CD1c-positive myeloid dendritic cell (primary cell): ENCODE data around the gene MCC.

Experiments used
- DNase-seq: peaks from one replicate; pipeline ENCODE4 v3.0.0-alpha.2; 2016; ENCODE audit errors: extremely low spot score

The MCC gene

DNA sequence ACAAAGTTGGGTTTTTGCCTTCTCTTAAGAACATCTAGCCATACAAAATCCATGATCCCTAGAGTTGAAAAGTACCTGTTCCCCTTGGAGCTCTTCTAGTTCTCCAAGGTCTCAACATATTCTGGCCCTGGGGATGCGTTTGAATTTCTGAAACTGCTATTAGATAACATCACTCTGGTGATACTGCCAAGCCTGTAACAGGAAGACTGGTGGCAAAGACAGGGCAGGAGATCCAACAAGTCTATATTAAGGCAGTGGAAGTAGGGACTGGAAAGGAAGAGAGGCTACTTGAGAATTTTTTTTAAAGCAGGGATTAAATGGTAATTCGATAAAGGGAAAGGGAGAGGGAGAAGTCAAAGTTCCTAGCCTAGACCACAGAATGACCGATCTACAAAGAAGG is 264.9 kb downstream of the MCC start:
- DNase-seq = no peak

DNA sequence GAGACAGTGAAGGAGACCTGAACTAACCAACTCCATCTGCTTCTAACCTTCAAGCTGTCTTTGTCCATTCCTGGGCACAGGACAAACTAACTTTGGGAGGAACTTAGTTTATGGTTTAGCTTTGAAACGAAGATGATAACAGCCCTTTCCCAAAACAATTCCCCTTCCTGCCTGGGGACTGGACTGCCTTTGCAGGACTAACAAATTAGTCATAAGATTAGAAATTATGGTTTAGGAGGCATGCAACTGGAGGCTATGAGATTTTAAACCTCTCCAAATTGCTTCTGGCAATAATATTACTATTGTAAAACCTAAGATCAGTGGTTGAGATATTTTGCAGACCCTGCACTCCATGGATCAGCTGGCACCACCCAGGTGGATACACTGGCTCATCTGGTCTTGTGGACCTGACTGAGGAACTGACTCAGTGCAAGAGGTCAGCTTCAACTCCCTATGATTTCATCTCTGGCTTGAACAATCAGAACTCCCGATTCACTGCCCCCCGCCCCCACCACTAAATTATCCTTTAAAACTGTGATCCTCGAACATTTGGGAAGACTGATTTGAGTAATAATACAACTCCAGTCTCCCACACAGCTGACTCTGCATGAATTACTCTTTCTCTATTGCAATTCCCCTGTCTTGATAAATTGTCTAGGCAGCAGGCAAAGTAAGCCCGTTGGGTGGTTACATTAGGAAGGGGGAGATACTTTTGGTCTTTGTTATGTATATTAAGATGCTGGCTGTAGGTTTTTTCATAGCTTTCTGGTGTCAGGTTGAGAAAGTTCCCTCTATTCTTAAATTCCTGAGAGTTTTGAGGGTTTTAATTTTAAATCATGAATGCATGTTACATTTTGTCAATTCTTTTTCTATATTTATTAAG is 266.7 kb downstream of the MCC start:
- no peak for DNase-seq

DNA sequence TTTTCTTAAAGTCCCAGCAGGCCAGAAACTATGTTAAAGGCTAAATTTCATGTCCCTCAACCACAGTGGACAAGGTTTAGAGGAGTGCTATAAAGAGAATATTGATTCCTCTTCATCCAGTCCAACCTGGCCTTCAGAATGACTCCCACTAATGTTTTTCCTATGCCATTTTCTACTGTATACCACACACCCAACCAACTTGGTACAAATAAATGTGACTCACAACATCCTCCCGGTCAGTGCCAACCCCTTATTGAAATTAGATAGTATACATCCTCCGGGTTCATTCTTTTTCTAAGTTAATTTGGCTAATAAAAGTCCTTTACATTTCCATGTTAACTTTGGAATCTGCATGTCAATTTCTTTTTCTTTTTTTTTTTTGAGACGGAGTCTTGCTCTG is 268.6 kb downstream of the MCC start:
- DNase-seq = no peak

DNA sequence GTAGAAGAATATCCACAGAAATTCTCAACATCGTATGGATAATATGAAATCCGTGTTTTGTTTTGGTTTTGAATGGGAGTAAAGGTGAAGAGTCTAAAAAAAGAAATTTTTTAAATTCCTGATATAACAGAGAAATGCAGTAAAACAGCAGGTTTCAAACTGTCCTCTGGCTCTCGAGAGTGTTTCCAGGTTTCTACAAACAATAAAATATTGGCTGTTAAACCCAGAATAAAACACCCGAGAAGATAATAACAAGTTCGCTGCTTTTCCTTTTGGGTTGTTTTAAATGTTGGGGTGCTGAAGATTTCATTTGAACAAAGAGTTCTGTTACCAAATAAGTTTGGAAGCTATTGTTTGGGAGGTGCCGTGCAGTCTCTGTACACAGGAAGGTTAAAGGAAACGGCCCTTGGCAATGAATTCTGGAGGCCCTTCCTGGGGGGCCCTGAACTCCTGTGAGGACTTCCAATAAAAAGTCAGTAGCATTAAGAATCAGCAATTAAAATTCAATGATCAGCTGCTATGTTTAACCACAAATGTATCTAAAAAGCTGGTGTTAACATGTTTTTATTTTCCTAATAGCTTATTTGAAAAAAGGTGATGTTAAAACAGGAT is 269.2 kb downstream of the MCC start:
- DNase-seq = no peak

DNA sequence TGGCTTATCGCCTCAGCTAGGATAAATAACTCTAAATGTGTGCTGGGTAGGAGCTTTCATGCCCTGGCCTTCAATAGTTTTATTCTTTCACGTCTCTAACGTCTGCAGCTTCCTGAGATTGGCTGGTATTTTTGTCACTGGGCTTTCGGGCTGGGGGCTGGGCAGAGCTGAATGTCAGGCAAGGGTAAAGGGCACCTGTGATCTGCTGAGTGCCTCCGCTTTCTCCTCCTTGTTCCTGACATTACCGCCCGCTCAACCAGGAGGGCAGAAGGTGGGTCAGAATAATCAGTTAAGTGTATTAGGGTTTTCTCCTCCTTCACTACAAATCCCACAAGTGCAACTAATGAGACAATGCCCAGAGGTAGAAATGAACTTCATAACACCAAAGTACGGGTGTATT is 270.1 kb downstream of the MCC start:
- no peak for DNase-seq

DNA sequence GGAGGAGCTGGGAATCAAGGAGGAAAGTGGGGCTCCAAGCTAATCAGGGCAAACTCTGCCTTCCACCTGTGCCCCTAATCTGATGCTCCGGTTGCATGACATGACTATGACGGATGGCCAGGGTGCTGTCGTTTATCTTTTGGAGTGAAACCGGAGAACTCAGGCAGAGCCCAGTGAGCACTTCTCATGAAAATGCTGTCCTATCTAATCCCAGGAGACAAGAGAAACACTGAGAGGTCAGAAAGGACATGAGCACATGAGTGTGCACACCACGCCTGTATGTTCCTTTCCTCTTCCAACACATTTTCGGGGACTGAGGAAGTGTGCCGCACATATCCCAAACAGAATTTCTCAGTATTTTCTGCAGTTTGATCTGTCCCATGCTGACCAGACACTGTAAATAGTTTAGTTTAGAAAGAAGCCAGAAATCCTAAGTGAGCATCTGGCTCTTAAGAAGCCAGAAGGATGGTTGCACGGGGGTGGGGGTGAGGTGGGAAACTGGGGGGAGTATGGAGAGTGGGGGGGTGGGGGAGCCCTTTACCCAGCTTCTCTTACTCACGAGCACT is 270.6 kb downstream of the MCC start:
- no peak for DNase-seq

DNA sequence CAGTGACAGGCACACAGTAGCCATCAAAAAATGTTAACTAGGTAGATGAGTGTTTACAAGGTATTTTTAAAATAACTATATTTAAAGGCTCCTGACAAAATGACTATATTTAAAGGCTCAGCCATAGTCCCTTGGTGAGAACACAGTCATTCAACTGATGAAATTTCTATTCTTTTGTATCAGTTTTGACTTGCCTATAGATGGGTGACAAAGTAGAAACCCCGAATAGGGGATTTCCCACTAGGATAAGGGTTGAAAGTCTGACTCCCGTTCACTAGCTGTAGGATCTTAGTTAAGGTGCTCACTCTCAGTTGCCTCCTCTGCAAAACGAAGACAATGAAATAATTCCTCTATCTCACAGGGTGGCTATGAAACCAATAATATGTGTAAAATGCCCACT is 271.7 kb downstream of the MCC start:
- DNase-seq = no peak

DNA sequence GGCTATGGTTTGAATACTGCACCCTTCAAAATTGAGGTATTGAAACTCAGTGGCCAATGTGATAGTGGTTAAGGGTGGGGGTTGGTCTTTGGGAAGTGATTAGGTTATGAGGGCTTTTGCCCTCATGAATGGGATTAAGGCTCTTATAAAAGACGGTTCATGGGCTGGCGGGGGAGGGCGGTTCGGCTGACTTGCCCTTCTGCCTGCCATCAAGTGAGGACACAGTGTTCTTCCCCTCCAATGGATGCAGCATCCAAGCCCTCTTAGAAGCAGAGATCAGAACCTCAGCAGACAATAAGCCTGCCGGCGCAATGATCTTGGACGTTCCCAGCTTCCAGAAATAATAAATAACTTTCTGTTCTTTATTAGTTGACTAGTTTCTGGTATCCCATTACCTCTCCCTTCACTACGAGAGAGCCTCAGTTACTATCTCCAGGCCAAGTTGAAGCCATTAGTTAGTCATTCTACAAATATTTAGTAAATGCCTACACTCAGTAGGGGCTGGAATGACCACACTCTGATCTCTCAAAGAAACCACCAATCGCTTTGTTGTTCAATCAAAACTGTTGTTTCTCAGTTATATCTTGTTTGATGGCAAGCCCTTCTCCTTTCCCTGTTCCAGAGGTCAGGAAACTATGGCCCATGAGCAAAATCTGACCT is 272.7 kb downstream of the MCC start:
- no peak for DNase-seq

DNA sequence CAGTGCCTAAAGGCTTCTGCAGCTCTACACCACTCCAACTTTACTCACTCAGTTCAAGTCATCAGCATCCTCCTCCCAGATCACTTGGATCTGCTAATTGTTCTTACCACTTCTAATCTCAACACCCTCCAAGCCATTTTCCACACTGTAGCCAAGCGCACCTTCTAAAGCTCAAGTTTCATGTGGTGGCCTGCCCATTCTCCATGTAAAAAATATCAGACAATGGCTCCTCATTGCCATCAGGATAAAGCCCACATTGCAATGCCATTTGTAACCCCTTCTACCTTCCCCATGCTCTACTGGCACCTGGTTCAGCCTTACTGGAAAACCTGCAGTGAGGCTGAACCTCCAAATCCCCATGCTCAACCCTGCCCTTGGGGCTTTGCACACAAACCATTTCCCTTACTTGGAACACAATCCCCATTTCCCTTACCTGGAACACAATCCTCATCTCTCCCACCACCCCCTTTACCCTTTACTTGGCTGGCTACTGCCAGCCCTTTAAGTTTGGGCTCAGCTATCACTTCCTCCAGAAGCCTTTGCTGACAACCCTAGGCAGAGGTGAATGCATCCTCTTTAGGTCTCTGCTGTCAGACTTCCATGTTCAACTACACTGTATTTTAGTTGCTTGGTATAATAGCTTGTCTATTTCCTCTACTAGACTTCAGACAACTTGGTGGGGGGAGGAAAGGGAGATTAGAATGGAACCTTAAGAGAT is 273.5 kb downstream of the MCC start:
- no peak for DNase-seq

DNA sequence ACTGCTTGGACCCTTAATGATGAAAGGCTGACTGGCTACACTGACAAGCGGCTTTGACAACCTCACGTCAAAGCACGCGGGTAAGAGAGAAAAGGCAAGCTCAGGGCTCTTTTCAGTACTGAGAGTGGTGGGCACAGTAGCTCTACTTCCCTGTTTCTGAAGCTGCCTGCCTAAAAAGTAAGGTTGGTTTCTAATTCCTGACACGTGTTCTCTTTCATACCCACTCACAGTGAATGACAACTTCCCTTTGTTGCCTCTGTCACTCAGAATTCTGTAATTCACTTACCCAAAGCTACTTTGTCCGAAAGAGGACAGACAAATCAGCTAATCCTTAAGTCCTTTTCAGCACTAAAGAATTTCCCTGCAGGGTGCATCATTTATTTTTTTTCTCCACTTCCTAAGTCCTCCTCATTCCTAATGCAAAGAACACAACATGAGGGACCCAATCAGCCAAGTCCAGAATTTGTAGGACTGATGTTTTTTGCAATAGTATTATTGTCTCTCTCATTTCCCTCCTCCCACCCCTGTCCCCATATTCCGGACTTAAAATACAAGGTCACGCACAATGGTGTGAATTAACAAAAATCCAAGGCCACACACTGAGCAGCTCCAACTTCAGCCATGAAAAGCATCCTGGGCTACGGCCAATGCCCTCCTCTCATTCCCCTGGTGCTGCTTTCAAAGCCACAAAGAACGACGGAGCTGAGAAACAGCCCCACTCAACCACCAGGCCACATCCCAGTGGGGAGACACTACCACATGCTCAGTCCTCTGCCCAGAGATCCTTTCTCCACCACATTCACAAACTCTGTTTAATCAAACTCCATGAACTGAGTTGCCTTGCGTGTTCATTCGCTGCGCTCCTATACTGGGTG is 274.5 kb downstream of the MCC start:
- peak; percentile 50 for DNase-seq

DNA sequence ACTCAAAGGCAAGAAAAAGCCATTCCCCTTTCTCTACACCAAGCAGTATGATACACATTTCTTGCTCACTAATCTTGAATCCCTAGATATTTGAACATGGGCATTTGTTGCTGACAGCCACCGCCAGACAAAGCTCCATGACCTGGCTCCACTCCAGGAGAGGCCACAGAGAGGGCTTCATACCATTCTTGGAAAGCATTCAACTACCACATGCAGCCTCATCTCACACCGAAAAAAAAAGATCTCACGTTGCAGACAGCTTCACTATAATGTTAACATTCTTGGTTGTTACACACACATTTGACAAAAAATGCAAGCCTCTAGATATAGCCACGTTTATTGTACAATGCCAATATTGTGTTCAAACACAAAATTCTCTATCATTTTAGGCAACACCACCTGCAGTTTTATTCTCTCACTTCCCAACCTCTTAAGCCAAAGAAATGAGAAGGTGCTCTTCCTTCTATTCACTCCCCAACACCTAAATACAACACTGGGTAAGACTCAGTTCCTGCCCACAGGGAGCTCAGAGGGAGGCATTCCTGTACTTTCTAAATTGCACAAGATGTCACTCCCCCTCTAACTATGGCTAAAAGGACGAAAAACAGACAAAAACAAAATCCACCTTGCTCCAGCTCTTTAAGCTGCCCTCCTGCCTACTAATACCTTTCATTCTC is 275.9 kb downstream of the MCC start:
- no peak for DNase-seq

DNA sequence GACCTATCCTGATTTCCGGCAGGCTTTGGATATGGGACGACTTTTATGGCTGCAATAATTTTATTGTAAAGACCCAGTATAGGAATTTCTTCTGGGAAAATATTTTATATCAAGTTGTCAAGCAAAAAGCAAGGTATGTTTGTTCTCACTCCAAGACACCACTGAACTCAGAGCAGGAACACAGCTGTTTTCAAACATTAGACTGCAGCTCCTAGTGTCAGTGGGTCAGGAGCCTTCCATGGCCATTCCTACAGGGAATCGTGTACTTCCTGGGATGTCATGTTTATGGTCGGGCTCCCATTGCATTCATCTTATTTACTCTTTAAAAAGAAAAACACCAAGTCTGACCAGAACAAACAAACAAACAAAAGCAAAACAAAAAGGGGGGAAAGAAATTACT is 278.8 kb downstream of the MCC start:
- DNase-seq = no peak

DNA sequence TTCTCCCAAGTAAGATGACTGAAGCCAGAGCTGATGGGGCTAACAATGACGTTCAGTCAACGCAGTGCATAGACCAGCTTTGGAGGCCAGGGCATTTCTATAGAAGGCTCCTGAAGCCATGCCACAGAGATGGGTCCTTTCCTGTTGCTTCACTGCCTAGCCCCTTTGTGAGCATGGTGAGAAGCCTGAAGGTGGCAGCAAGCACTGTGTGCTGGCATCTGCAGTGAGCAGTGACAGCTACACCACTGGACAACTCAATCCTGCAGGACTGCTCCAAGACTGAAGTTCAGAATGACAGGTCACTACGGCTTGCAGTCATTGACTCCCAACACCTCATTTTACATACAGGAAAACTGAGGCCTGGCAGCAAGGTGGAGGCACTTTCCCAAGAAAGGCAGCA is 282.4 kb downstream of the MCC start:
- DNase-seq = no peak

DNA sequence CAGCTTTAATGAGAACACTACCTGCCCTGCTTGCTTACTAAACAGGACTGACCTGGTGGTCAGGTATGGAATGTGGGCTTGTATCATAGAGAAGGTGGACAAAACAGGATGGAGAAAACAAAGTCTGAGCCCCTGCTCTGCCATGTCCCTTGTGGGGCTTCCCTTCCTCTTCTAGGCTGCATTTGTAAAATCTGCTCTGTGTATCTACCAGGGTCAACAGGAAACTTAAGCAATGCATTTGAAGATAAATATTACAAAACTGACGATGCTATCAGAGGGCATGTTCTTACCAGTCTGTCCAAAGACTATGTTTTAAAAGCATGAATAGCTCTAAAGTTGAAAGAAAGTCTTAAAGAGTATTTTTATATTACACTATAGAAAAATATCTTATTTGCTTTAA is 282.9 kb downstream of the MCC start:
- no peak for DNase-seq

DNA sequence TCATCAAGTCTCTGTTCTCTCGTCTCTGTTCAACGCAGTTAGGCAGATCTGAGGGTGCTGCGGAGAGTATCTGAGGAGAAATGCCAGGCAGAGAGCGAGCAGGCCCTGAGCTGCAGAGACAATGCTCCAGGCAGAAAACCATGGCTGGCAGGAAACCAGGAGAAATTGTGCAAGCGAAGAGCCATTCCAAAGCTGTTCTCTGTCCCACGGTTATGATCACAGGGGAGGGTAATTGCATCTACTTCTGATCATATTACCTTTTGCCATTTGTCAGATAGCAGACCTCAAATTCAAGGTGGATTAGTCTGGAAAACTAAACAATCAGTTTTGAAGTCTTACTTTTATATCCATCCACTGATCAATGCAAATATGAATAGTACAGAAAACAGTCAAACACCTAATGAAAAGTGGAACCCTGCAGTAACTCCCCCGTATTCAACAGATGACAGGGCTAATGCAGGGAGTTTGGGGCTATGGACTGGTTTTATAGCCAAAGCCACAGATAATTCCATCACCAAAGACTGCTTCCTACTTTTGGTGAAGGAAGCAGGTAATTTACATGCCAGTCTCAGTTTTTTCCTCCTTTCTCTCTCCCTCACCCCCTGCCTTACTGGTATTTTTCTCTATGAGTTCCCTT is 283.6 kb downstream of the MCC start:
- DNase-seq = no peak

DNA sequence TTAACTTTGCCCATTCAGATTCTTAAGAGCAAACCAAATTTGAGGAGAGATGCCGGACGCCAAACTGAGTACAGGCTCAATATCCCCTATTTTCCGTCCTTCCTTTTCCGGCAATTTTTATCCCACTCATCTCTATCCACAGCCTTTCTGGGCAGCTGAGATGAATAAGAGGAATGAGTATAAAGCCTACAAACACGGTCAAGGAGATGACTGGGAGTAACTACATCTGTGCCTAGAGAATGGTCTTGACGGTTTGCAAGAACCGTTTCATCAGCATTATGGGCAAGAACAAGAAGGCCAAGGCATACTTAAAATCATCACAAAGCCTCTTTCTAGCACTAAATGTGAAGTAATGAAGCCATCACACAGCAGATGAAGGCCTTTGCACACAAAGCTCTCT is 284.3 kb downstream of the MCC start:
- no peak for DNase-seq

DNA sequence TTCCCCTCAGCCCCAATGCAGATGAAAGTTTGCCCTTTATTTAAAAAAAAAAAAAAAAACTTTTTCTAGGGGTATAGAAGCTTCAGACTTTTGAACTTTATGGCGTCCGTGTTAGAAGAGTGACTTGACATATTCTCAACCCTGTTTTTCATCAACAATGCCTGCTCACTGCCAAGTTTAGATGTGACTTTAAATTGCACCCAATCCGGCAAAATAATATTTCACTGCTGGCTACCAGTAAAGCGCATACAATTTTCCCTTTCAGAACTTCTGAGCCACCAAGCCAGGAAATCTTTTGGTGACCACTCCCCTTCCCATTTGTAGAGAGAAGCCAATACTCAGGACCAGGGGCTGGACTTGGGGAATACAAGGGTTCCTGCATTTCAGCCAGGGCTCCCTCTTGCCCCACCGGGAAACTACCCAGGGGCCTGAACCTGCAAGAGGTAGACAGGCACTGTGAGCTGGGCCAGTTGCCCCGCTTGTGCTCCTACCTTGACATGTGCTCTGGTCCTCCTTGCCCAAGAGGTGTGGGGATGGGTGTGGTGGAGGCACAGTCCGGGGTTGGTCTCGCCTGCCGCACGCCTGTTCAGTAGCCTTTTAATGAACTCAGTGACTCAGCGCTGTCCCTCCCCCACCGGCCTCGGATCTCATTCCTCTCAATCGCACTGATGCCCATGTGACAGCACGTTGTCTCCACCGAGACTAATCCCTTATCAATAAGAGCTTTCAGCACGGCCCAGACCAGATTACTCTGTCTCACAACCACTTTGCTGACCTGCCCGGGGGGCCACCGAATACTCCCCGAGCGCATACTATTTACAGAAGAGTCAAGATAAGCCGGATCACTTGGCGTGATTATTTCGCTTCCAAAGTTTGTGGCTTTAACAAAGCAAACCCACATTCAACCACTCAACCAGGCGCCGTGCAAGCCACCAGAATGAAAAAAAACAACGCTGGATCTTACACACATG is 285.2 kb downstream of the MCC start:
- DNase-seq = no peak

DNA sequence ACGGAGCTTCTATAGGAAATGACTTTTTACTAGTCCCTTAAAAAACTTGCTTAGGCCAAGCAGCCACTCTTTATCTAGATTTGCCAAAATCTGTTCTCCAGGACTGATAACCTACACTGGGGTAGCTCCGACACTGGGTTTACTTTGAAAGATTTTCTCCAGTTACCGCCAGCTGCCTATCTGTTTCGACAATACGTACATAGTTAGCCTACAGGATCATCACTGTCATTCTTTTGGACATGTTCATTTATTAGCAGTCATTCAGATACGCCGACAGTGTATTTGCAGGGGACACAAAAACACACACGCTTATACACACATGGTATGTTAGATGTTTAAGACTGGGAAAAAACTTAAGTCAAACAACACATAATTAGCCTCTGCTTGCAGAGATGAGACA is 286.0 kb downstream of the MCC start:
- no peak for DNase-seq

DNA sequence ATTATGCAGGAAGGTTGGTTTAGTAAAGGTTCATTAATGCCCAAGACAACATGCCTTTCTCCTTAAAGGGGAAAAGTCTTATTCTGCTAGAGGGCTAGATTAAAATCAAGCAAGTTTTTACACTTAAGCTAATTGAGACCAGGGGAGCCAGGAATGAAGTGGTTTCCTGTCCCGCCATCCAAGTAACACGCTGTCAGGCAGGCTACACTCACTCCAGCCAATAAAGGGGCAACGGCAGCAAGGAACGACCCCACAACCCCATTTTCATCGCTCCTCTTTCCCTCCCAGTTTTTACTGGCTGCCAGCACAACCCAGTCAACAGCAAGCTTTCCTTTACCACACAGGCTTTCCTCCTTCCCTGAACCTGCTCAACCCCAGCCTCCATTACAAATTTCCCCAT is 286.5 kb downstream of the MCC start:
- DNase-seq = no peak
